GM10266 (cell line): ENCODE measurements around the gene C8B.

Experiments
- DNase-seq: peaks from one replicate; pipeline ENCODE4 v3.0.0; 2012; ENCODE audit errors: extremely low spot score
- CTCF ChIP-seq: IDR thresholded peaks from 2 replicates; pipeline ENCODE4 v1.5.1; 2012; ENCODE audit warnings: mild to moderate bottlenecking, low read depth; ENCODE audit not compliant: control insufficient read depth, insufficient read depth; ENCODE audit errors: missing control alignments

C8B gene

GRCh38 chr1:56972976-56973375 is 7.2 kb upstream of the C8B start:
- no peak for DNase-seq
- TF ChIP-seq CTCF: no peak

GRCh38 chr1:56970280-56970679 is 4.5 kb upstream of the C8B start:
- no peak for DNase-seq
- no peak for TF ChIP-seq CTCF

GRCh38 chr1:56968878-56969495 is 3.2 kb upstream of the C8B start:
- TF ChIP-seq CTCF: no peak
- no peak for DNase-seq

- TF ChIP-seq CTCF: no peak
- no peak for DNase-seq
Observed at GRCh38 chr1:56967900-56968832, 2.4 kb upstream of the C8B start.

GRCh38 chr1:56967355-56967754 is 1.5 kb upstream of the C8B start:
- TF ChIP-seq CTCF: no peak
- no peak for DNase-seq

- TF ChIP-seq CTCF: no peak
- no peak for DNase-seq
Observed at GRCh38 chr1:56966698-56966999, 834 bp upstream of the C8B start.

GRCh38 chr1:56965191-56965590 is 624 bp downstream of the C8B start:
- TF ChIP-seq CTCF: no peak
- DNase-seq: no peak
